ENCODE results near the gene HSPBP1. TPM values are rescaled to one million over a fixed set of nuclear protein-coding genes. Genes with fewer than 3 reads are reported as not detected.
A peak's percentile ranks its signal among the peaks of the same experiment; 100 is the strongest.
"Not testable (repeated sequence)": the region's sequence is repeated elsewhere in the genome, so short reads cannot be mapped to it uniquely, and the experiment has no call there.

Gene HSPBP1
- total and polyA plus RNA-seq, 7 donors = 23.0 to 98.2 (median 34.0) TPM

GRCh38 chr19:55226788-55227187 lies 53.1 kb downstream of the HSPBP1 start:
- 76 to 79% (median 77%) methylated on average over 18 of the region's 18 CpGs for WGBS, 3 donors
- Histone ChIP-seq H3K27me3 (ENCODE audit: insufficient read depth in 3 of 3, low read length in 2 of 3) (no peaks in the 10 kb centered on the region), H3K9me3 (no peaks in the 10 kb centered on the region)

GRCh38 chr19:55226273-55226672 lies 53.6 kb downstream of the HSPBP1 start:
- ATAC-seq = no peak
- 72 to 86% (median 79%) methylated on average over 9 of the region's 9 CpGs for WGBS, 3 donors
- no peak overlapping the region for H3K4me3 ChIP-seq
- no peaks in the 10 kb centered on the region for H3K4me1 ChIP-seq
- no peaks in the 10 kb centered on the region for H3K9me3 ChIP-seq
- no peaks in the 10 kb centered on the region for H3K27me3 ChIP-seq (ENCODE audit: insufficient read depth in 3 of 3, low read length in 2 of 3)
- intact Hi-C loops (cut with DNase I) = no loop called here
- TF ChIP-seq CTCF (IDR thresholded peaks at IDR 0.05) = no peak
- H3K36me3 ChIP-seq (ENCODE audit: insufficient read depth in 1 of 2, low read depth in 1 of 2) = peaks cover 4 to 46% of the 10 kb centered on the region in 2 donors
- H3K27ac ChIP-seq = no peak overlapping the region
- DNase-seq = no peak

More at GRCh38 chr19:55226788-55227187, 53.1 kb downstream of the HSPBP1 start:
- DNase-seq = peak in 1 of 2 donors; percentile 8
- TF ChIP-seq CTCF (IDR thresholded peaks at IDR 0.05) = no peak
- Histone ChIP-seq H3K27ac (no peak overlapping the region), H3K4me3 (no peak overlapping the region), H3K36me3 (ENCODE audit: insufficient read depth in 1 of 2, low read depth in 1 of 2) (peaks cover 4 to 51% of the 10 kb centered on the region in 2 donors), H3K4me1 (no peaks in the 10 kb centered on the region)
- no peak for ATAC-seq
- intact Hi-C loops (cut with DNase I) = no loop called here

- ATAC-seq = no peak
- no peak overlapping the region for H3K27ac ChIP-seq
- no peak overlapping the region for H3K4me3 ChIP-seq
- no peak for DNase-seq
- no peaks in the 10 kb centered on the region for H3K27me3 ChIP-seq (ENCODE audit: insufficient read depth in 3 of 3, low read length in 2 of 3)
- intact Hi-C loops (cut with DNase I) = no loop called here
- no peaks in the 10 kb centered on the region for H3K9me3 ChIP-seq
- no peaks in the 10 kb centered on the region for H3K4me1 ChIP-seq
- TF ChIP-seq CTCF (IDR thresholded peaks at IDR 0.05) = no peak
- peaks cover 4 to 38% of the 10 kb centered on the region in 2 donors for H3K36me3 ChIP-seq (ENCODE audit: insufficient read depth in 1 of 2, low read depth in 1 of 2)
- WGBS, 3 donors = 89 to 93% (median 90%) methylated on average over 7 of the region's 7 CpGs
Observed at GRCh38 chr19:55225415-55225958, 54.4 kb downstream of the HSPBP1 start.

GRCh38 chr19:55224679-55225414 lies 55.1 kb downstream of the HSPBP1 start:
- ATAC-seq; DNase-seq; H3K4me3 ChIP-seq; H3K27ac ChIP-seq; H3K9me3 ChIP-seq; intact Hi-C loops (cut with DNase I); H3K27me3 ChIP-seq (ENCODE audit: insufficient read depth in 3 of 3, low read length in 2 of 3); H3K4me1 ChIP-seq: not testable (repeated sequence)
- 51 to 67% (median 54%) methylated on average over 10 to 11 of the region's 11 CpGs for WGBS, 3 donors
- H3K36me3 ChIP-seq (ENCODE audit: insufficient read depth in 1 of 2, low read depth in 1 of 2) = peaks cover 4 to 32% of the 10 kb centered on the region in 2 donors

- DNase-seq (no peak), ATAC-seq (peak in 2 of 4 donors; percentile 15 to 29)
- peaks cover 2 to 25% of the 10 kb centered on the region in 2 donors for H3K36me3 ChIP-seq (ENCODE audit: insufficient read depth in 1 of 2, low read depth in 1 of 2)
- H3K4me1 ChIP-seq = no peaks in the 10 kb centered on the region
- H3K4me3 ChIP-seq = no peak overlapping the region
- H3K27ac ChIP-seq = no peak overlapping the region
- H3K27me3 ChIP-seq (ENCODE audit: insufficient read depth in 3 of 3, low read length in 2 of 3) = no peaks in the 10 kb centered on the region
- intact Hi-C loops (cut with DNase I) = no loop called here
- TF ChIP-seq CTCF (IDR thresholded peaks at IDR 0.05) = no peak
- peaks cover 2% of the 10 kb centered on the region for H3K9me3 ChIP-seq
- 65 to 74% (median 68%) methylated on average over 26 of the region's 26 CpGs for WGBS, 3 donors
Observed at GRCh38 chr19:55224038-55224665, 55.8 kb downstream of the HSPBP1 start.
